A549 (cell line): ENCODE results near the gene PDK2.
A peak's percentile ranks its signal among the peaks of the same experiment; 100 is the strongest.

Experiments
- CHD2 ChIP-seq: fragments of 150-350 bp; IDR thresholded peaks from 2 replicates; pipeline ENCODE4 v1.6.1; 2014; ENCODE audit warnings: low read length; ENCODE audit not compliant: partially characterized antibody
- CHD4 ChIP-seq: fragments of 200-600 bp; sonication (generic); IDR thresholded peaks from 2 replicates; pipeline ENCODE4 v1.6.1; 2016; ENCODE audit warnings: antibody characterized with exemption, mild to moderate bottlenecking, borderline replicate concordance
- CTCF ChIP-seq: fragments of >200 bp; sonication (Bioruptor Twin); formaldehyde crosslinking; IDR thresholded peaks from 3 replicates; pipeline ENCODE4 v1.5.1; 2016
- EP300 ChIP-seq, 2 experiments: fragments of >200 bp; sonication (Bioruptor Twin); formaldehyde crosslinking; IDR thresholded peaks; 2 replicates in 1 of 2; 3 replicates in 1 of 2; pipeline ENCODE4 v1.6.1; 2016 to 2017
- GATA3 ChIP-seq: IDR thresholded peaks from 2 replicates; pipeline ENCODE4 v1.6.1; 2012; ENCODE audit warnings: borderline replicate concordance
- HDAC2 ChIP-seq: fragments of 200-600 bp; sonication (generic); IDR thresholded peaks from 2 replicates; pipeline ENCODE4 v1.6.1; 2016
- MAFK ChIP-seq: fragments of 450-650 bp; IDR thresholded peaks from 2 replicates; pipeline ENCODE4 v1.6.1; 2014; ENCODE audit not compliant: partially characterized antibody
- MAX ChIP-seq: IDR thresholded peaks from 2 replicates; pipeline ENCODE4 v1.6.1; 2012
- POLR2A ChIP-seq: IDR thresholded peaks from 2 replicates; pipeline ENCODE4 v1.6.1; 2012; ENCODE audit warnings: mild to moderate bottlenecking, low read length
- RCOR1 ChIP-seq: fragments of 150-350 bp; IDR thresholded peaks from 2 replicates; pipeline ENCODE4 v1.6.1; 2014; ENCODE audit warnings: antibody characterized with exemption, low read length, low read depth
- RNF2 ChIP-seq: fragments of 200-600 bp; sonication (generic); IDR thresholded peaks from 2 replicates; pipeline ENCODE4 v1.6.1; 2016; ENCODE audit warnings: low read depth, mild to moderate bottlenecking, antibody characterized with exemption, moderate library complexity, borderline replicate concordance
- SMC3 ChIP-seq: fragments of >200 bp; sonication (Bioruptor Twin); formaldehyde crosslinking; IDR thresholded peaks from 3 replicates; pipeline ENCODE4 v1.6.1; 2018; ENCODE audit warnings: inconsistent platforms
- TP53 ChIP-seq: fragments of 250-450 bp; sonication (Bioruptor Pico); IDR thresholded peaks from 2 replicates; pipeline ENCODE4 v1.5.0; 2021; ENCODE audit warnings: mild to moderate bottlenecking, moderate library complexity
- TF ChIP-seq, protein P1 (sequence below): fragments of >200 bp; sonication (Bioruptor Twin); formaldehyde crosslinking; IDR thresholded peaks from 2 replicates; pipeline ENCODE4 v1.6.1; 2016

DNA sequence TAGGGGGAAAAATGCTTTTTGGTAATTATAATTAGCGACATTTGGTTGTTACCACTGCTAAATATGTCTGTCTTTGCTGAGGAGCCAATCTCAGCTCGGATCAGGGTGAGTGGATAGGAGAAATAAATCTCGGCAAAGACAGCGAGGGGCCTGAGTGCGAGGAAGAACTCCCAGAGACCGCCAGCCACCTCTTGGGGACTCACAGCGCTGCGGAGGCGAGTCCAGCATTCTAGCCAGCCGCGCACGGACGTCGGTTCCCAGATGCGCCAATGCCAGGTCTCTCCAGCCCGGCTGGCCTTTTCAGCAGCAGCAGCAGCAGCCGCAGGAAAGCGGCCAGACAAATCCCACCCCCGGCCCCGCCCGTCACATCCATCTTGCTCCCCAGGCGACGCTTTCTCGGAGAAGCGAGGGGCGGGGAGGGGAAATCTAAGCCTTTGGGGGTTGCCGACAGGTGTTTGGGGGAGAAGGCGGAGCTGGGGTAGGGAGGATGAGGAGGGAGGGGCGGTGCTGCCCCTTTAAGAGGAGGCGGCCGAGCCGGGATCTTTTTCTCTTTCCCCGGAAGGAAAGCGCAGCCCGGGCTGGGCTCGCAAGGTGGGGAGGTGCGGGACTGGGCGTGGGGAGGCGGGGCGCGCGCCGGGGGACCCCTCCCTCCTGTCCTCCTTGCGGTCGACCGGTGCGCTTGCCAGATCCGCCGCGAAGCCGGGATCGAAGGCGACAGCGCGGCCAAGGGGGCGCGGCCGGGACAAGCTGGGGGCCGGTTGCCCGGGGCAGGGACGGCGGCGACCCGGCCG is 39.5 kb upstream of the PDK2 start, which contains the start of gene ITGA3:
- TF ChIP-seq, protein P1, sequence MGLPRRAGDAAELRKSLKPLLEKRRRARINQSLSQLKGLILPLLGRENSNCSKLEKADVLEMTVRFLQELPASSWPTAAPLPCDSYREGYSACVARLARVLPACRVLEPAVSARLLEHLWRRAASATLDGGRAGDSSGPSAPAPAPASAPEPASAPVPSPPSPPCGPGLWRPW: no peak
- TF ChIP-seq GATA3: peak; percentile 20; the same call in 1 of the 2 replicates
- TF ChIP-seq CTCF: no peak
- TF ChIP-seq HDAC2: no peak
- TF ChIP-seq CHD4: no peak
- TF ChIP-seq POLR2A: peak; percentile 95
- TF ChIP-seq SMC3: peak; percentile 27; the same call in 1 of the 3 replicates
- 0 out of 2 replicates have a peak, but pooled peaks have one; percentile 5 for TF ChIP-seq RNF2
- no peak for TF ChIP-seq MAFK
- TF ChIP-seq EP300 (IDR thresholded peaks at IDR 0.05): 0 out of 5 replicates have a peak, but pooled peaks of 1 of the 2 experiments have one; percentile 15
- TF ChIP-seq TP53 (CRISPR knock-in tag): 0 out of 2 replicates have a peak, but pooled peaks have one; percentile 23
- peak; percentile 42 for TF ChIP-seq MAX
- no peak for TF ChIP-seq RCOR1
- no peak for TF ChIP-seq CHD2
